Endothelial cell of umbilical vein (primary cell): ENCODE data around the gene ACTG1. TPM values are rescaled to one million over a fixed set of nuclear protein-coding genes. Genes with fewer than 3 reads are reported as not detected.

Experiments used
- BruUV-seq: library from RNA; stranded (reverse); fragments of 400-500 nt; replicated peaks from 2 replicates; lab custom pipeline; 2021; lab: Mats Ljungman, UMichigan
- CTCF ChIA-PET: fragments of 300-600, 350-600 bp; sonication (Branson Sonifier 250); formaldehyde crosslinking; loops from one replicate; lab custom pipeline; 2021; ENCODE audit warnings: antibody characterized with exemption, inconsistent platforms; lab: Charles Lee
- POLR2A ChIA-PET: fragments of 300-600, 350-600 bp; sonication (Branson Sonifier 250); formaldehyde crosslinking; loops from one replicate; lab custom pipeline; 2021; ENCODE audit warnings: antibody characterized with exemption, inconsistent platforms; lab: Charles Lee
- DNase-seq: peaks from one replicate; pipeline ENCODE4 v3.0.0-alpha.2; 2011; ENCODE audit warnings: low read depth, low spot score
- FAIRE-seq: peaks from 2 replicates; lab custom pipeline; 2011; peaks lifted over from hg19 to GRCh38; lab: Jason Lieb, UNC
- H2AFZ ChIP-seq: 2 replicates; pipeline ENCODE4 v1.6.0; 2012; ENCODE audit warnings: low read depth, low read length, control low read depth, inconsistent platforms
- H3K27ac ChIP-seq: 2 replicates; pipeline ENCODE4 v1.5.1; 2011; ENCODE audit warnings: low read depth, mild to moderate bottlenecking, control low read depth, low read length, moderate library complexity; ENCODE audit not compliant: insufficient read depth
- H3K27me3 ChIP-seq, 2 experiments: 2 replicates each; pipeline versions ENCODE4 v1.6.0 to v1.6.1; 2011; ENCODE audit warnings: low read length in 2 of 2, mixed read lengths in 1 of 2; ENCODE audit not compliant: control insufficient read depth in 2 of 2, insufficient read depth in 2 of 2
- H3K36me3 ChIP-seq, 2 experiments: 2 replicates in 1 of 2; 3 replicates in 1 of 2; pipeline ENCODE4 v1.5.1; 2011; ENCODE audit warnings: low read length in 2 of 2, mild to moderate bottlenecking in 1 of 2, moderate library complexity in 1 of 2; ENCODE audit not compliant: control insufficient read depth in 2 of 2, insufficient read depth in 2 of 2; ENCODE audit errors: extremely low read depth in 1 of 2
- H3K4me1 ChIP-seq: 3 replicates; pipeline ENCODE4 v1.5.1; 2011; ENCODE audit warnings: mild to moderate bottlenecking, low read length; ENCODE audit not compliant: control insufficient read depth, insufficient read depth; ENCODE audit errors: extremely low read depth
- H3K4me2 ChIP-seq: 2 replicates; pipeline ENCODE4 v1.6.1; 2011; ENCODE audit warnings: low read length, control low read depth, mixed read lengths; ENCODE audit not compliant: insufficient read depth
- H3K4me3 ChIP-seq, 3 experiments: fragments of 200-600 bp in 1 of 3; sonication (generic), shearing (Covaris generic) in 1 of 3; replicated peaks in 1 of 3; 2 replicates each; pipeline ENCODE4 v1.5.1; 2011 to 2016; ENCODE audit warnings: control low read depth in 3 of 3, low read length in 3 of 3, mild to moderate bottlenecking in 2 of 3, inconsistent platforms in 1 of 3, low read depth in 1 of 3, moderate library complexity in 1 of 3; ENCODE audit not compliant: insufficient read depth in 1 of 3
- H3K79me2 ChIP-seq: 2 replicates; pipeline ENCODE4 v1.6.0; 2012; ENCODE audit warnings: low read length, inconsistent platforms; ENCODE audit not compliant: control insufficient read depth, insufficient read depth
- H3K9ac ChIP-seq: replicated peaks from 2 replicates; pipeline ENCODE3; 2011; ENCODE audit warnings: low read length, control low read depth; ENCODE audit not compliant: insufficient read depth; ENCODE audit errors: extremely low read depth
- H3K9me1 ChIP-seq: replicated peaks from 3 replicates; pipeline ENCODE4 v1.6.0; 2011; ENCODE audit warnings: mild to moderate bottlenecking, low read length; ENCODE audit not compliant: control insufficient read depth, insufficient read depth; ENCODE audit errors: extremely low read depth
- H3K9me3 ChIP-seq: replicated peaks from 2 replicates; pipeline ENCODE4 v1.5.1; 2012; ENCODE audit warnings: low read length, inconsistent platforms; ENCODE audit not compliant: control insufficient read depth, insufficient read depth
- H4K20me1 ChIP-seq: replicated peaks from 2 replicates; pipeline ENCODE3; 2011; ENCODE audit warnings: mild to moderate bottlenecking, low read length; ENCODE audit not compliant: control insufficient read depth, insufficient read depth; ENCODE audit errors: extremely low read depth
- CTCF ChIP-seq, 2 donors: IDR thresholded peaks; 1 replicate in 1 of 2; 2 replicates in 1 of 2; pipeline ENCODE4 v1.5.1; 2011; ENCODE audit warnings: low read length in 2 of 2, mild to moderate bottlenecking in 2 of 2, moderate library complexity in 2 of 2, control low read depth in 1 of 2, inconsistent platforms in 1 of 2, low read depth in 1 of 2; ENCODE audit not compliant: insufficient read depth in 1 of 2; ENCODE audit errors: extremely low read depth in 1 of 2
- EZH2 ChIP-seq: IDR thresholded peaks from 2 replicates; pipeline ENCODE4 v1.6.1; 2012; ENCODE audit warnings: borderline replicate concordance, low read depth, mild to moderate bottlenecking, moderate library complexity, low read length, inconsistent platforms; ENCODE audit not compliant: severe bottlenecking
- FOS ChIP-seq: IDR thresholded peaks from 2 replicates; pipeline ENCODE4 v1.6.1; 2011; ENCODE audit warnings: mild to moderate bottlenecking, low read length, moderate library complexity, borderline replicate concordance; ENCODE audit not compliant: insufficient read depth
- GATA2 ChIP-seq: IDR thresholded peaks from 2 replicates; pipeline ENCODE4 v1.7.0; 2011; ENCODE audit warnings: low read depth, mild to moderate bottlenecking, moderate library complexity, mixed read lengths, low read length; ENCODE audit not compliant: insufficient read length, insufficient read depth
- JUN ChIP-seq: IDR thresholded peaks from 2 replicates; pipeline ENCODE4 v1.6.1; 2011; ENCODE audit warnings: borderline replicate concordance, low read depth; ENCODE audit not compliant: insufficient read length, insufficient read depth
- MAX ChIP-seq: IDR thresholded peaks from 2 replicates; pipeline ENCODE4 v1.6.1; 2011; ENCODE audit not compliant: insufficient read depth, insufficient read length
- MYC ChIP-seq: IDR thresholded peaks from one replicate; pipeline ENCODE4 v1.6.1; 2011; ENCODE audit warnings: mild to moderate bottlenecking, low read depth, low read length
- POLR2A ChIP-seq: IDR thresholded peaks from 2 replicates; pipeline ENCODE4 v1.6.1; 2012; ENCODE audit warnings: low read depth, mild to moderate bottlenecking, control low read depth, low read length
- POLR2AphosphoS5 ChIP-seq: IDR thresholded peaks from 2 replicates; pipeline ENCODE4 v1.6.1; 2012; ENCODE audit warnings: low read depth, mild to moderate bottlenecking, control low read depth, low read length, moderate library complexity; ENCODE audit not compliant: insufficient read depth
- dilution Hi-C: fragments of 300-500 bp; cut with MboI; formaldehyde crosslinking; loops from one replicate; pipeline ENCODE4 v1.15.0; 2019; ENCODE audit warnings: low sequenced_read_pairs; ENCODE audit not compliant: extremely low pct_ligation_motif_present
- intact Hi-C: fragments of 100-400 bp; cut with micrococcal nuclease; formaldehyde crosslinking; loops from one replicate; pipeline ENCODE4 v1.10.0; 2022
- polyA plus RNA-seq, 4 experiments: library from polyadenylated mRNA; depleted of rRNA in 3 of 4; stranded (reverse) in 3 of 4; unstranded in 1 of 4; fragments of >200 nt; gene quantifications; 2 replicates each; pipeline versions ENCODE4 v1.2.1 to v1.2.3, GENCODE V29; 2011 to 2012; ENCODE audit warnings: missing spikeins in 1 of 4
- total RNA-seq: library from RNA; stranded (reverse); gene quantifications from 2 replicates; pipeline ENCODE4 v1.2.3, GENCODE V29; 2021

Gene ACTG1
- total and polyA plus RNA-seq, 2 donors (not counting 3 experiments of a cell fraction or from before 2014, with no cell fraction given): 6,127 to 10,663 TPM

GRCh38 chr17:81500047-81500446 lies 12.6 kb downstream of the ACTG1 start:
- H3K4me2 ChIP-seq: no peak overlapping the region
- H3K4me3 ChIP-seq: no peak overlapping the region
- no peaks in the 10 kb centered on the region for H3K4me1 ChIP-seq
- H3K9ac ChIP-seq: no peak overlapping the region
- ChIA-PET POLR2A (interaction anchor here (0.5 kb wide), 1 partner anchor 238 kb away, joined by 3 read pairs; no protein-coding TSS in a partner anchor), CTCF (interaction anchor here (1.0 to 1.1 kb wide), 3 partner anchors 9 to 19 kb away, joined by 3 read pairs; no protein-coding TSS in a partner anchor)
- no peaks in the 10 kb centered on the region for H4K20me1 ChIP-seq
- no peak overlapping the region for H3K27ac ChIP-seq
- H2AFZ ChIP-seq: no peak overlapping the region
- H3K79me2 ChIP-seq: no peaks in the 10 kb centered on the region
- intact Hi-C loops (no loop called here), dilution Hi-C loops (no loop called here)
- no peaks in the 10 kb centered on the region for H3K36me3 ChIP-seq
- peaks cover 2 to 4% of the 10 kb centered on the region in 2 experiments for H3K27me3 ChIP-seq
- no peak for TF ChIP-seq POLR2A
- no peak for TF ChIP-seq MYC
- TF ChIP-seq JUN: no peak
- no peak for TF ChIP-seq MAX
- no peak for TF ChIP-seq GATA2
- TF ChIP-seq POLR2AphosphoS5: no peak
- TF ChIP-seq FOS: no peak
- TF ChIP-seq CTCF (IDR thresholded peaks at IDR 0.05; ENCODE audit: extremely low read depth in 1 of 2, insufficient read depth in 1 of 2, low read depth in 1 of 2, low read length in 2 of 2): no peak
- TF ChIP-seq EZH2: no peak
- no peaks in the 10 kb centered on the region for H3K9me1 ChIP-seq
- no TSS peak for BruUV-seq
- DNase-seq (no peak), FAIRE-seq (no peak)
- H3K9me3 ChIP-seq: no peaks in the 10 kb centered on the region
